ENCODE measurements around the gene DCP1A.
"Not testable (repeated sequence)": the region's sequence is repeated elsewhere in the genome, so short reads cannot be mapped to it uniquely, and the experiment has no call there.

Gene DCP1A

DNA sequence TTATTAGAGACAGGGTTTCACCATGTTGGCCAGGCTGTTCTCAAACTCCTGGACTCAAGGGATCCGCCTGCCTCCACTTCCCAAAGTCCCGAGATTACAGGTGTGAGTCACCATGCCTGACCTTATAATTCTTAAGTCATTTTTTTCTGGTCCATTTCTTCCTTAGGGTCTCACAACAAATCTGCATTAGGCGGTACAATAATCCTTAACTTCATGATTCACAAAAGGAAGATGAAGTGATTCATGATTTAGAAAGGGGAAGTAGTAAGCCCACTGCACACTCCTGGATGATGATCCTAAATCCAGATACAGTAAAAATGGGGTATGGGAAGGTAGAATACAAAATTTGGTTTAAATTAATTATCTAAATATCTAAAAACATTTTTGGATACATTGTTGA, 46.5 kb downstream of the DCP1A start:
- no peak overlapping the region for H3K4me3 ChIP-seq (replicated peaks; ENCODE audit: insufficient read depth, low read length)
- no peak overlapping the region for H3K27ac ChIP-seq (replicated peaks)
- DNase-seq (ENCODE audit: low read depth in 1 of 2, low spot score in 1 of 2): no peak
- TF ChIP-seq POLR2AphosphoS5 (IDR thresholded peaks at IDR 0.05; ENCODE audit: low read depth): no peak
- H3K27me3 ChIP-seq (ENCODE audit: insufficient read depth, poor library complexity, severe bottlenecking): no peaks in the 10 kb centered on the region

DNA sequence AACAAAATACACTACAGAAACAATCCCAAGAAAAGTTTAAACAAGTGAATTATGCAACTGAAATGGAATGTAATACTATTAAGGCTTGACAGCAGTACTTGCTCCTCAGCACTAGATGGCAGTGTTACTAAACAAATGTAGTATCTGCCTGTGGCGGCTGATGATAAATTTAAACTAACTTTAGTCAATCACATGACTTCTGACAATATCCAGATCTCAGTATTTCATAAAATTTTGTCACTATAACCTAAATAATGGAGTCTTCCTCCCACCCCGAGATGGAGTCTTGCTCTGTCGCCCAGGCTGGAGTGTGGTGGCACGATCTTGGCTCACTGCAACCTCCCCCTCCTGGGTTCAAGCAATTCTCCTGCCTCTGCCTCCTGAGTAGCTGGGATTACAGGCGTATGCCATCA, 47.7 kb downstream of the DCP1A start:
- DNase-seq (ENCODE audit: low read depth in 1 of 2, low spot score in 1 of 2): peak; percentile 28 to 31
- not testable (repeated sequence) for H3K4me3 ChIP-seq (replicated peaks; ENCODE audit: insufficient read depth, low read length); H3K27ac ChIP-seq (replicated peaks); H3K27me3 ChIP-seq (ENCODE audit: insufficient read depth, poor library complexity, severe bottlenecking)
- TF ChIP-seq, protein P1, sequence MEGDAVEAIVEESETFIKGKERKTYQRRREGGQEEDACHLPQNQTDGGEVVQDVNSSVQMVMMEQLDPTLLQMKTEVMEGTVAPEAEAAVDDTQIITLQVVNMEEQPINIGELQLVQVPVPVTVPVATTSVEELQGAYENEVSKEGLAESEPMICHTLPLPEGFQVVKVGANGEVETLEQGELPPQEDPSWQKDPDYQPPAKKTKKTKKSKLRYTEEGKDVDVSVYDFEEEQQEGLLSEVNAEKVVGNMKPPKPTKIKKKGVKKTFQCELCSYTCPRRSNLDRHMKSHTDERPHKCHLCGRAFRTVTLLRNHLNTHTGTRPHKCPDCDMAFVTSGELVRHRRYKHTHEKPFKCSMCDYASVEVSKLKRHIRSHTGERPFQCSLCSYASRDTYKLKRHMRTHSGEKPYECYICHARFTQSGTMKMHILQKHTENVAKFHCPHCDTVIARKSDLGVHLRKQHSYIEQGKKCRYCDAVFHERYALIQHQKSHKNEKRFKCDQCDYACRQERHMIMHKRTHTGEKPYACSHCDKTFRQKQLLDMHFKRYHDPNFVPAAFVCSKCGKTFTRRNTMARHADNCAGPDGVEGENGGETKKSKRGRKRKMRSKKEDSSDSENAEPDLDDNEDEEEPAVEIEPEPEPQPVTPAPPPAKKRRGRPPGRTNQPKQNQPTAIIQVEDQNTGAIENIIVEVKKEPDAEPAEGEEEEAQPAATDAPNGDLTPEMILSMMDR (IDR thresholded peaks at IDR 0.05; ENCODE audit: insufficient read depth, low read length): peak; percentile 91

DNA sequence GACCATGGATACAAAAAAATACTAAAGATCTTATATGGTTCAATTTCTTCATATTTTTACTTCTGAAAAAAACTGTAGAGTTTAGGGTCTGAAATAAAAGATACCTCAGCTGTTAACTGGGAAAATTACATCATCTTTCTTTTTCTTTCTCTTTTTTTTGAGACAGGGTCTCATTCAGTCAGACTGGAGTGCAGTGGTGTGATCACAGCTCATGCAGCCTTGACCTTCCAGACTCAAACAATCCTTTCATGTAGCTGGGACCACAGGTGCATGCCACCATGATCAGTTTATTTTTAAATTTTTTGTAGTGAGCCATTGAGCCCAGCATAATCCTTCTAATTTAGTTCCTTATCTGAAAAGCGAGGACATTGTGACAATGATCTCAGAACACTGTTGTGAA, 51.9 kb downstream of the DCP1A start:
- H3K27ac ChIP-seq (replicated peaks): no peak overlapping the region
- TF ChIP-seq, protein P1 (IDR thresholded peaks at IDR 0.05; ENCODE audit: insufficient read depth, low read length): no peak
- TF ChIP-seq SPI1 (IDR thresholded peaks at IDR 0.05; ENCODE audit: borderline replicate concordance, low read depth): no peak
- TF ChIP-seq, protein P2, sequence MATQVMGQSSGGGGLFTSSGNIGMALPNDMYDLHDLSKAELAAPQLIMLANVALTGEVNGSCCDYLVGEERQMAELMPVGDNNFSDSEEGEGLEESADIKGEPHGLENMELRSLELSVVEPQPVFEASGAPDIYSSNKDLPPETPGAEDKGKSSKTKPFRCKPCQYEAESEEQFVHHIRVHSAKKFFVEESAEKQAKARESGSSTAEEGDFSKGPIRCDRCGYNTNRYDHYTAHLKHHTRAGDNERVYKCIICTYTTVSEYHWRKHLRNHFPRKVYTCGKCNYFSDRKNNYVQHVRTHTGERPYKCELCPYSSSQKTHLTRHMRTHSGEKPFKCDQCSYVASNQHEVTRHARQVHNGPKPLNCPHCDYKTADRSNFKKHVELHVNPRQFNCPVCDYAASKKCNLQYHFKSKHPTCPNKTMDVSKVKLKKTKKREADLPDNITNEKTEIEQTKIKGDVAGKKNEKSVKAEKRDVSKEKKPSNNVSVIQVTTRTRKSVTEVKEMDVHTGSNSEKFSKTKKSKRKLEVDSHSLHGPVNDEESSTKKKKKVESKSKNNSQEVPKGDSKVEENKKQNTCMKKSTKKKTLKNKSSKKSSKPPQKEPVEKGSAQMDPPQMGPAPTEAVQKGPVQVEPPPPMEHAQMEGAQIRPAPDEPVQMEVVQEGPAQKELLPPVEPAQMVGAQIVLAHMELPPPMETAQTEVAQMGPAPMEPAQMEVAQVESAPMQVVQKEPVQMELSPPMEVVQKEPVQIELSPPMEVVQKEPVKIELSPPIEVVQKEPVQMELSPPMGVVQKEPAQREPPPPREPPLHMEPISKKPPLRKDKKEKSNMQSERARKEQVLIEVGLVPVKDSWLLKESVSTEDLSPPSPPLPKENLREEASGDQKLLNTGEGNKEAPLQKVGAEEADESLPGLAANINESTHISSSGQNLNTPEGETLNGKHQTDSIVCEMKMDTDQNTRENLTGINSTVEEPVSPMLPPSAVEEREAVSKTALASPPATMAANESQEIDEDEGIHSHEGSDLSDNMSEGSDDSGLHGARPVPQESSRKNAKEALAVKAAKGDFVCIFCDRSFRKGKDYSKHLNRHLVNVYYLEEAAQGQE (IDR thresholded peaks at IDR 0.05; ENCODE audit: insufficient replicate concordance, low read depth): no peak
- TF ChIP-seq POLR2AphosphoS5 (IDR thresholded peaks at IDR 0.05; ENCODE audit: low read depth): no peak
- no peak for TF ChIP-seq GABPA (IDR thresholded peaks at IDR 0.05; ENCODE audit: low read depth)

DNA sequence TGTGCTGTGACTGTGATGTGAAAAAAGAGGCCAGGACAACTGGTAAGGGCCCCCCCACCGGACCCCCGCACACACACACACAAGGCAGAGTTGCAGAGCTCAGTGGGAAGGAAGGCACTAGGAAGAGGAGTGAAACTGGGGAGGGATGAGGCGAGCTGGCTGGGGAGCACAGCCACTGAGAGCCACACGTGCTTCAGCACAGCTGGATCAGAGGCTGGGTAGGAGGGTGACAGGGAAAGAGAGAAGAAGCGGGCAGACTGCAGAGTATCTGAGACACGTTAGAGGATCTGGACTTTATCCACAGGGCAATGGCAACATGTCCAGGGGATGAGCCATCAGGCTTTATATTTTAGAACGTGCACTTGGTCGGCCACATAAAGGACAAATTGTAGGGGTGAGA, 53.5 kb downstream of the DCP1A start:
- H3K27me3 ChIP-seq (ENCODE audit: insufficient read depth, poor library complexity, severe bottlenecking): no peaks in the 10 kb centered on the region
- no peak overlapping the region for H3K4me3 ChIP-seq (replicated peaks; ENCODE audit: insufficient read depth, low read length)
- no peak for DNase-seq (ENCODE audit: low read depth in 1 of 2, low spot score in 1 of 2)
- TF ChIP-seq, protein P2 (IDR thresholded peaks at IDR 0.05; ENCODE audit: insufficient replicate concordance, low read depth): no peak
- TF ChIP-seq, protein P1 (IDR thresholded peaks at IDR 0.05; ENCODE audit: insufficient read depth, low read length): no peak
- no peak for TF ChIP-seq GABPA (IDR thresholded peaks at IDR 0.05; ENCODE audit: low read depth)
- no peak for TF ChIP-seq SPI1 (IDR thresholded peaks at IDR 0.05; ENCODE audit: borderline replicate concordance, low read depth)
- no peak for TF ChIP-seq POLR2AphosphoS5 (IDR thresholded peaks at IDR 0.05; ENCODE audit: low read depth)
- H3K27ac ChIP-seq (replicated peaks): no peak overlapping the region

More for the DNA sequence above, 51.9 kb downstream of the DCP1A start:
- no peak overlapping the region for H3K4me3 ChIP-seq (replicated peaks; ENCODE audit: insufficient read depth, low read length)
- no peak for DNase-seq (ENCODE audit: low read depth in 1 of 2, low spot score in 1 of 2)
- H3K27me3 ChIP-seq (ENCODE audit: insufficient read depth, poor library complexity, severe bottlenecking): no peaks in the 10 kb centered on the region
